GM18508 (cell line): ENCODE results near the gene OR56A4.
"Not testable (repeated sequence)": the region's sequence is repeated elsewhere in the genome, so short reads cannot be mapped to it uniquely, and the experiment has no call there.

Source experiments
- ATAC-seq: cut with Tn5 transposase; IDR thresholded peaks from one replicate; pipeline ENCODE4 v1.9.1; 2021; ENCODE audit warnings: moderate number of reproducible peaks; ENCODE audit not compliant: insufficient read depth, unreplicated experiment

Gene OR56A4

GRCh38 chr11:5967708-5968107 lies 39.0 kb downstream of the OR56A4 start:
- no peak for ATAC-seq

GRCh38 chr11:5966958-5967357 lies 39.8 kb downstream of the OR56A4 start:
- no peak for ATAC-seq

DNA sequence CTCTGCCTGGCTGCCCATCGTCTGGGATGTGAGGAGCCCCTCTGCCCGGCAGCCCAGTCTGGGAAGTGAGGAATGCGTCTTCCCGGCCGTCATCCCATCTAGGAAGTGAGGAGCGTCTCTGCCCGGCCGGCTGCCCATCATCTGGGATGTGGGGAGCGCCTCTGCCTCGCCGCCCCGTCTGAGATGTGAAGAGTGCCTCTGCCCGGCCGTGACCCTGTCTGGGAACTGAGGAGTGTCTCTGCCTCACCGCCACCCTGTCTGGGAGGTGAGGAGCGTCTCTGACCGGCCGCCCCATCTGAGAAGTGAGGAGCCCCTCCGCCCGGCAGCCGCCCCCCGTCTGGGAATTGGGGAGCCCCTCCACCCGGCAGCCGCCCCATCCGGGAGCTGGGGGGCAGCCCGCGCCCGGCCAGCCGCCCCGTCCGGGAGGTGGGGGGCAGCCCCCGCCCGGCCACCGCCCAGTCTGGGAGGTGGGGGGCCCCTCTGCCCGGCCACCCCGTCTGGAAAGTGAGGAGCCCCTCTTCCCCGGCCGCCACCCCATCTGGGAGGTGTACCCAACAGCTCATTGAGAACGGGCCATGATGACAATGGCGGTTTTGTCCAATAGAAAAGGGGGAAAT lies 45.9 kb downstream of the OR56A4 start:
- ATAC-seq, result not testable (repeated sequence)

- no peak for ATAC-seq
These were observed 51.2 kb downstream of the OR56A4 start for GRCh38 chr11:5955586-5955985.
